Measurements from ENCODE around the gene ZNF665.

- TF ChIP-seq CTCF (IDR thresholded peaks at IDR 0.05) (no peak), EZH2 (IDR thresholded peaks at IDR 0.05; ENCODE audit: borderline replicate concordance, insufficient read depth, low read depth, low read length, poor library complexity, severe bottlenecking) (no peak)
Measured at GRCh38 chr19:53161123-53161522, 32.0 kb downstream of the ZNF665 start.

All from B cell (primary cell).